Transverse colon (tissue), 4 donors: Measurements from ENCODE around the gene LGALS9C.
"Not testable (repeated sequence)": the region's sequence is repeated elsewhere in the genome, so short reads cannot be mapped to it uniquely, and the experiment has no call there.

ENCODE experiments used
- EP300 ChIP-seq: sonication (generic); formaldehyde crosslinking; IDR thresholded peaks from one replicate; pipeline ENCODE4 v1.6.1; 2017; ENCODE audit warnings: antibody characterized with exemption, low read depth
- POLR2A ChIP-seq: fragments of 450-650 bp; IDR thresholded peaks from one replicate; pipeline ENCODE4 v1.6.1; 2016; ENCODE audit warnings: antibody characterized with exemption, mild to moderate bottlenecking, moderate library complexity
- POLR2AphosphoS5 ChIP-seq, 3 donors: sonication (generic); formaldehyde crosslinking; IDR thresholded peaks; one replicate each; pipeline ENCODE4 v1.6.1; 2016; ENCODE audit warnings: antibody characterized with exemption in 3 of 3
- TF ChIP-seq, protein P1 (sequence below), 5 experiments: fragments of 200-600 bp in 3 of 5; fragments of 450-650 bp in 2 of 5; sonication (generic) in 3 of 5; IDR thresholded peaks; 1 replicate in 2 of 5; 2 replicates in 3 of 5; pipeline ENCODE4 v1.5.1; 2016 to 2017; ENCODE audit warnings: antibody characterized with exemption in 5 of 5, inconsistent platforms in 3 of 5, mild to moderate bottlenecking in 2 of 5, moderate library complexity in 1 of 5

DNA sequence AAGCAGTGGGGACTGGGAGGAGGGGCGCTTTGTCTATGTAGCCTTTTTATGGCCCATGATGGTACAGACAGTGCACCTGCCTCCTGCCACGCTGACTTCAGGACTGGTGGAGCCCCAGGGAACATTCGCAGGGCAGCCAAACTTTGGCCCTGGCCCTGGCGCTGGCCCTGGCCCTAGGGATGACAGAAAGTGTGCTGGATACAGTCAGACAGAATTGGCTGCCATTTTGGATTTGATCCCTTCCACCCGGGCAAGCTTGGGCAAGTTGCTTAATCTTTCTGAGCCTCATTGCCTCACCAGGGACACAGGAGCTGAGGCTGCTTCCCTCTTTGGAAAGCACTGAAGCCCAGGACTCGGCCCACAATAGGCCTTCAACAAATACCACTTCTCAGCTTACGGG lies 13.4 kb downstream of the LGALS9C start:
- TF ChIP-seq POLR2AphosphoS5 (IDR thresholded peaks at IDR 0.05); POLR2A; EP300: not testable (repeated sequence)
- TF ChIP-seq, protein P1, sequence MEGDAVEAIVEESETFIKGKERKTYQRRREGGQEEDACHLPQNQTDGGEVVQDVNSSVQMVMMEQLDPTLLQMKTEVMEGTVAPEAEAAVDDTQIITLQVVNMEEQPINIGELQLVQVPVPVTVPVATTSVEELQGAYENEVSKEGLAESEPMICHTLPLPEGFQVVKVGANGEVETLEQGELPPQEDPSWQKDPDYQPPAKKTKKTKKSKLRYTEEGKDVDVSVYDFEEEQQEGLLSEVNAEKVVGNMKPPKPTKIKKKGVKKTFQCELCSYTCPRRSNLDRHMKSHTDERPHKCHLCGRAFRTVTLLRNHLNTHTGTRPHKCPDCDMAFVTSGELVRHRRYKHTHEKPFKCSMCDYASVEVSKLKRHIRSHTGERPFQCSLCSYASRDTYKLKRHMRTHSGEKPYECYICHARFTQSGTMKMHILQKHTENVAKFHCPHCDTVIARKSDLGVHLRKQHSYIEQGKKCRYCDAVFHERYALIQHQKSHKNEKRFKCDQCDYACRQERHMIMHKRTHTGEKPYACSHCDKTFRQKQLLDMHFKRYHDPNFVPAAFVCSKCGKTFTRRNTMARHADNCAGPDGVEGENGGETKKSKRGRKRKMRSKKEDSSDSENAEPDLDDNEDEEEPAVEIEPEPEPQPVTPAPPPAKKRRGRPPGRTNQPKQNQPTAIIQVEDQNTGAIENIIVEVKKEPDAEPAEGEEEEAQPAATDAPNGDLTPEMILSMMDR (IDR thresholded peaks at IDR 0.05), result not testable (repeated sequence)
